Mesendoderm (in vitro differentiated cells): ENCODE results near the gene MACROD2.

Experiments used
- DNase-seq: peaks from one replicate; pipeline ENCODE4 v3.0.0; 2013
- H2AK5ac ChIP-seq: 2 replicates; pipeline ENCODE4 v1.6.1; 2013; ENCODE audit warnings: low read length, inconsistent platforms
- H2BK120ac ChIP-seq: 2 replicates; pipeline ENCODE4 v1.6.1; 2013; ENCODE audit warnings: low read depth, mild to moderate bottlenecking, low read length, moderate library complexity, mixed read lengths
- H2BK15ac ChIP-seq: replicated peaks from 2 replicates; pipeline ENCODE4 v1.6.1; 2013; ENCODE audit warnings: low read depth, mild to moderate bottlenecking, moderate library complexity
- H2BK5ac ChIP-seq: 2 replicates; pipeline ENCODE4 v1.6.1; 2013; ENCODE audit warnings: low read length, inconsistent platforms
- H3K18ac ChIP-seq: 2 replicates; pipeline ENCODE4 v1.6.1; 2013; ENCODE audit warnings: mild to moderate bottlenecking, low read length, mixed read lengths
- H3K23ac ChIP-seq: one replicate; pipeline ENCODE4 v1.6.1; 2013; ENCODE audit warnings: low read length
- H3K27ac ChIP-seq: 2 replicates; pipeline ENCODE4 v1.5.1; 2013; ENCODE audit warnings: low read depth, mild to moderate bottlenecking, inconsistent platforms, low read length, moderate library complexity
- H3K27me3 ChIP-seq: 2 replicates; pipeline ENCODE4 v1.6.1; 2013; ENCODE audit warnings: low read length, control low read depth, mild to moderate bottlenecking, inconsistent platforms; ENCODE audit not compliant: insufficient read depth, poor library complexity
- H3K36me3 ChIP-seq: 2 replicates; pipeline ENCODE4 v1.6.1; 2013; ENCODE audit warnings: low read length, inconsistent platforms; ENCODE audit not compliant: control insufficient read depth, insufficient read depth
- H3K4ac ChIP-seq: one replicate; pipeline ENCODE4 v1.6.1; 2013; ENCODE audit warnings: low read depth, mild to moderate bottlenecking, low read length, moderate library complexity
- H3K4me1 ChIP-seq: 2 replicates; pipeline ENCODE4 v1.6.1; 2013; ENCODE audit warnings: low read depth, low read length, inconsistent platforms; ENCODE audit not compliant: control insufficient read depth
- H3K4me2 ChIP-seq: 2 replicates; pipeline ENCODE4 v1.6.1; 2013; ENCODE audit warnings: low read length
- H3K4me3 ChIP-seq: 2 replicates; pipeline ENCODE4 v1.5.1; 2013; ENCODE audit warnings: mild to moderate bottlenecking, low read length
- H3K56ac ChIP-seq: one replicate; pipeline ENCODE4 v1.6.1; 2013; ENCODE audit warnings: low read length
- H3K79me1 ChIP-seq: 2 replicates; pipeline ENCODE4 v1.6.1; 2013; ENCODE audit warnings: low read length, inconsistent platforms
- H3K79me2 ChIP-seq: 2 replicates; pipeline ENCODE4 v1.6.1; 2013; ENCODE audit warnings: mild to moderate bottlenecking, low read length; ENCODE audit not compliant: control insufficient read depth, insufficient read depth
- H3K9ac ChIP-seq: 2 replicates; pipeline ENCODE4 v1.6.1; 2013; ENCODE audit warnings: low read length, inconsistent platforms
- H4K5ac ChIP-seq: one replicate; pipeline ENCODE4 v1.6.1; 2013; ENCODE audit warnings: low read length
- H4K8ac ChIP-seq: one replicate; pipeline ENCODE4 v1.6.1; 2013; ENCODE audit warnings: low read depth, mild to moderate bottlenecking, control low read depth, low read length, moderate library complexity
- whole genome bisulfite sequencing: extraction: QIAGEN DNeasy Blood & Tissue Kit; methylation state at CpG from one replicate; pipeline ENCODE4 v1.1.7; 2013; ENCODE audit warnings: low lambda C conversion rate, missing lambda C conversion rate; ENCODE audit not compliant: insufficient coverage; ENCODE audit errors: extremely low coverage; 5-methylcytosine and 5-hydroxymethylcytosine counted together

MACROD2 gene

DNA sequence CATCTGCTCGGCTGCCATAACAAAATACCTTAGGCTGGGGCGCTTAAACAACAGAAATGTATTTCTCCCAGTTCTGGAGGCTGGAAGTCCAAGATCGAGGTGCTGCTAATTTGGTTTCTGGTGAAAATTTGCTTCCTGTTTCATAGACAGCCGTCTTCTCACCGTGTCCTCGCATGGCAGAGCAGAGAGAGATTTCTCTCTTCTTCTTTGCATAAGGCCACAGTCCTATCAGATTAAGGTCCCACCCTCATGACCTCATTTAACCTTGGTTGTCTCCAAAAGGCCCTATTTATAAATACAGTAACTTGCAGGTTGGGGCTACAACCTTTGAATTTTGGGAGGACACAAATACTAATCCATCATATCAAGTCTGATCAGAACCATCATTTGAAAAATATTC lies 2033.6 kb downstream of the MACROD2 start:
- Histone ChIP-seq H4K8ac (no peak overlapping the region), H3K27me3 (no peaks in the 10 kb centered on the region)

DNA sequence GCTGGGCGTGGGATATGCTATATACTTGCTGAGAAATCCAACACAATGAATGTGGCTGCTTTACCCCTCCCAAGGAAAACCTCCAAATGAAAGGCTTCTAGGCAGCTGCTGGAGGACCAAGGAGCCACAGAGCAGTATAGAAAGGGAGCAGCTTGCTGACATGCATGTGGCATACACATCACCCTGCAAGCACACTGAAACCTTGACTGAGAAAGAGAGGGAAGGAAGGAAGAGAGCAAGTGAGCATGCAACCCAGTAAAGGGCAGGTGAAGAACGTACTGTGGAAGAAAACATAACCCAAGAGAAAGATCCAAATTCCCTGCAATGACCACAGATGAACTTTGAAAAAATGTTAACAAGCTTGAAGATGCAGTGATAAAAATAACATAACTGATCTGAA lies 2034.9 kb downstream of the MACROD2 start:
- Histone ChIP-seq H3K23ac (no peak overlapping the region), H3K79me1 (no peaks in the 10 kb centered on the region), H2AK5ac (no peak overlapping the region), H3K27ac (no peak overlapping the region), H3K4ac (no peak overlapping the region), H3K4me3 (no peak overlapping the region), H2BK5ac (no peak overlapping the region), H3K36me3 (no peaks in the 10 kb centered on the region), H3K27me3 (no peaks in the 10 kb centered on the region), H3K9ac (no peak overlapping the region), H3K4me1 (peaks cover 1% of the 10 kb centered on the region), H4K5ac (no peak overlapping the region), H3K56ac (no peak overlapping the region), H3K18ac (no peak overlapping the region), H2BK15ac (no peak overlapping the region), H3K4me2 (no peak overlapping the region), H2BK120ac (no peak overlapping the region), H4K8ac (no peak overlapping the region), H3K79me2 (no peaks in the 10 kb centered on the region)
- no CpG with 5 or more reads among the region's 2 CpGs for WGBS
- DNase-seq: no peak

More for the DNA sequence above, 2033.6 kb downstream of the MACROD2 start:
- Histone ChIP-seq H3K4ac (no peak overlapping the region), H3K79me1 (no peaks in the 10 kb centered on the region), H3K4me2 (no peak overlapping the region), H3K79me2 (no peaks in the 10 kb centered on the region), H3K27ac (no peak overlapping the region), H3K56ac (no peak overlapping the region), H3K4me1 (peaks cover 1% of the 10 kb centered on the region), H3K9ac (no peak overlapping the region), H3K4me3 (no peak overlapping the region), H3K36me3 (no peaks in the 10 kb centered on the region), H2AK5ac (no peak overlapping the region), H3K23ac (no peak overlapping the region), H2BK120ac (no peak overlapping the region), H2BK5ac (no peak overlapping the region), H4K5ac (no peak overlapping the region), H2BK15ac (no peak overlapping the region), H3K18ac (no peak overlapping the region)
- no CpG with 5 or more reads among the region's 6 CpGs for WGBS
- no peak for DNase-seq

DNA sequence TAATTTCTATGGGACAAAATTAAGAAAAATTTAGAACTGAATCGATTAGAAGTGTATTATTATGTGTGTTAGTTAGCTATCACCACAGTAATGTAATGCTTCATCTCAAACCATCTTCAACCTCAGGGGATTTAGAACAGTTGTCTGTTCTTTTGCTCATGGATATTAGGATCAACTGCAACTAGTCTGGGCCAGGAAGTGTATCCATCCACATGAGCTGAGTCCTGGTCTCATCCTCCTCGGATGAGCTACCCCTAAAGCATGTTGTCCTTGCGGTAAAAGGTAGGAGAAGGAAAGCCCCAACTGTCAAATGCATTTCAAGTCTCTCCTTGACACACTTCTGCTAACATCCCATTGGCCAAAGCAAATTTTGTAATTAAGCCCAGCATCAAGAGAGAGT lies 2040.3 kb downstream of the MACROD2 start:
- no peaks in the 10 kb centered on the region for H3K79me2 ChIP-seq
- DNase-seq: peak; percentile 11
- no peaks in the 10 kb centered on the region for H3K27me3 ChIP-seq
- H3K79me1 ChIP-seq: no peaks in the 10 kb centered on the region
- H4K5ac ChIP-seq: no peak overlapping the region
- no peak overlapping the region for H3K56ac ChIP-seq
- no peak overlapping the region for H2AK5ac ChIP-seq
- no peak overlapping the region for H4K8ac ChIP-seq
- no peak overlapping the region for H3K23ac ChIP-seq
- no peak overlapping the region for H3K4ac ChIP-seq
- no peaks in the 10 kb centered on the region for H3K36me3 ChIP-seq
- H3K27ac ChIP-seq: no peak overlapping the region
- H3K18ac ChIP-seq: no peak overlapping the region
- WGBS: 100% methylated on average over 1 of the region's 3 CpGs
- no peak overlapping the region for H2BK5ac ChIP-seq
- no peak overlapping the region for H3K4me2 ChIP-seq
- no peak overlapping the region for H3K9ac ChIP-seq
- H2BK15ac ChIP-seq: no peak overlapping the region
- H3K4me3 ChIP-seq: no peak overlapping the region
- no peaks in the 10 kb centered on the region for H3K4me1 ChIP-seq
- H2BK120ac ChIP-seq: no peak overlapping the region

DNA sequence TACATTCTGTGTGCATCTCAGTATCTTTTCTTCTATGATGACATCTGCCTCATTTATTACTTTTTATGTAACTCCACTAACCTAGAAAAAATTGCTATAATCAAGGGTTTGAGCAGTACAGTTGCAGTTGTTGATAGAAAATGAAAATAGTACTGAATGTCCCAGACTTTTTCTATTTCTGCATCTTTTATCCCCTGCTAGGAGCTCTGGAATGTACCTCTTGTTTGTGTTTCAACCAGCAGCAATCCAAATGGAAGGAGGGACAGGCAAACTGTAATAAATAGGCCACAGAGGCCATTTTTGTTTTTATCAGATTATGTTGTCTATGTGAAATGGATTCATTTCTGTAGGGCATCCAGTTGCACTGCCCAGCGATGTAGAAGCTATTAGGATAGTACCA lies 2041.0 kb downstream of the MACROD2 start:
- Histone ChIP-seq H4K8ac (no peak overlapping the region), H3K36me3 (no peaks in the 10 kb centered on the region), H2BK5ac (no peak overlapping the region), H3K18ac (no peak overlapping the region), H3K4me2 (no peak overlapping the region), H2AK5ac (no peak overlapping the region), H4K5ac (no peak overlapping the region), H3K23ac (no peak overlapping the region), H3K4ac (no peak overlapping the region), H3K4me3 (no peak overlapping the region), H3K79me1 (no peaks in the 10 kb centered on the region), H3K56ac (no peak overlapping the region), H3K27me3 (no peaks in the 10 kb centered on the region), H3K4me1 (no peaks in the 10 kb centered on the region), H2BK15ac (no peak overlapping the region), H3K79me2 (no peaks in the 10 kb centered on the region), H3K9ac (no peak overlapping the region), H3K27ac (no peak overlapping the region), H2BK120ac (no peak overlapping the region)
- no peak for DNase-seq
- WGBS: no CpG with 5 or more reads among the region's 1 CpG

DNA sequence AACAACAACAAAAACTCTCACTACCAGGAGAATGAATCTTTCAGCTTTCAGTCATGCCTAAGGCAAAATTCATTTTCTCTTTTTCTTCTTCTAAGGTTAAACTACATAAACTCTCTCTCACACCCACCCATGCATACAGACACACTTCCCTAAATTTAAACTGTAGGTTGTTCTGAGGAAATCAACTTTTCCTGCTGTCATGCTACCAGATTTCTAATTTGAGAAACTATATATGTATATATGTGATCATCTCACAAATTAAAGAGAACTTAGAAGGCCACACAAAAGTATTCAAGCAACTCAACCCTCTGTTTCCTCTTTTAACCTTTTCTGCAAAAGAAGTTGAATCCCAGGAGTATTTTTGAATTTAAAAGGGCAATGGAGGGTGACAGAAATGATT lies 2045.4 kb downstream of the MACROD2 start:
- Histone ChIP-seq H3K23ac (no peak overlapping the region), H3K27ac (no peak overlapping the region), H3K79me1 (no peaks in the 10 kb centered on the region), H3K27me3 (no peaks in the 10 kb centered on the region), H2AK5ac (no peak overlapping the region), H2BK120ac (no peak overlapping the region), H3K9ac (no peak overlapping the region), H3K18ac (no peak overlapping the region), H4K8ac (no peak overlapping the region), H3K4me1 (no peaks in the 10 kb centered on the region), H3K4me3 (no peak overlapping the region), H4K5ac (no peak overlapping the region), H3K36me3 (no peaks in the 10 kb centered on the region), H3K4me2 (no peak overlapping the region), H2BK15ac (no peak overlapping the region), H3K56ac (no peak overlapping the region), H2BK5ac (no peak overlapping the region), H3K79me2 (no peaks in the 10 kb centered on the region), H3K4ac (no peak overlapping the region)
- no peak for DNase-seq

DNA sequence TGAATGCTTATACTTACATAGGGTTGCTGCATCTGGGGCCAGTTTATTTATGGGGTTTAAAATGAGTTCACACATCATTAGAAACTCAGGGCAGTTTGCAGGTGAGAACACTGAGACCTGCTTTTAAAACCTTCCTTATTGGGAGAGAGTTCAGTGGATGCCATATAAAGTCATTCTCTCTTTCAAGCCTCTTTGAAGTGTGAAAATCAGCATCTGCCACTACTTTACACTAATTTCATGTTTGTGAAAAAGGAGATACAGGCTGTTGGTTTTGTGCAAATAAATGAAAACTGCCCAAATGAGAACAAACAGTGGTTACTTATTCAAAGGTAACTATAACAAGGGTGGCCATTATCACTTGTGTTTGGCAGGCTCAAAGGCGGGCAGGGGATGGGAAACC lies 2047.4 kb downstream of the MACROD2 start:
- Histone ChIP-seq H2BK15ac (no peak overlapping the region), H3K23ac (no peak overlapping the region), H3K27me3 (no peaks in the 10 kb centered on the region), H3K18ac (no peak overlapping the region), H3K4ac (no peak overlapping the region), H2BK5ac (no peak overlapping the region), H3K79me2 (no peaks in the 10 kb centered on the region), H3K9ac (no peak overlapping the region), H2BK120ac (no peak overlapping the region), H3K4me2 (no peak overlapping the region), H3K4me3 (no peak overlapping the region), H3K27ac (no peak overlapping the region), H4K5ac (no peak overlapping the region), H3K79me1 (no peaks in the 10 kb centered on the region), H3K4me1 (no peaks in the 10 kb centered on the region), H2AK5ac (no peak overlapping the region), H3K36me3 (no peaks in the 10 kb centered on the region), H4K8ac (no peak overlapping the region), H3K56ac (no peak overlapping the region)
- WGBS: no CpG with 5 or more reads among the region's 1 CpG
- DNase-seq: no peak
